Fibroblast of pulmonary artery (primary cell): ENCODE data around the gene DLL4.

Experiments
- DNase-seq: peaks from one replicate; pipeline ENCODE4 v3.0.0-alpha.2; 2010; ENCODE audit warnings: low read depth
- H3K4me3 ChIP-seq: replicated peaks from 2 replicates; pipeline ENCODE4 v1.5.1; 2011; ENCODE audit warnings: low read depth, mild to moderate bottlenecking, control low read depth, low read length, moderate library complexity
- CTCF ChIP-seq: IDR thresholded peaks from 2 replicates; pipeline ENCODE4 v1.5.1; 2011; ENCODE audit warnings: mild to moderate bottlenecking, control low read depth, low read length, inconsistent platforms; ENCODE audit errors: missing control alignments

Gene DLL4

GRCh38 chr15:40891810-40892446 lies 37.2 kb upstream of the DLL4 start:
- DNase-seq, result peak; percentile 62

GRCh38 chr15:40892447-40893012 lies 36.6 kb upstream of the DLL4 start:
- H3K4me3 ChIP-seq, result no peak overlapping the region
- DNase-seq, result no peak
- TF ChIP-seq CTCF, result no peak

More at GRCh38 chr15:40891810-40892446, 37.2 kb upstream of the DLL4 start:
- no peak overlapping the region for H3K4me3 ChIP-seq
- TF ChIP-seq CTCF, result peak; percentile 75

- no peak overlapping the region for H3K4me3 ChIP-seq
- no peak for DNase-seq
- no peak for TF ChIP-seq CTCF
Measured at GRCh38 chr15:40893019-40893670, 36.0 kb upstream of the DLL4 start.

GRCh38 chr15:40893733-40894680 lies 35.1 kb upstream of the DLL4 start, which contains the start of gene VPS18:
TSS of gene VPS18 (plus strand) at chr15:40894450. CDS start at chr15:40894769, 319 bp downstream.
- peak within 1 kb of the TSS; percentile 97 for H3K4me3 ChIP-seq
- peak; percentile 66 for TF ChIP-seq CTCF
- DNase-seq, result peak; percentile 98

GRCh38 chr15:40894681-40895448 lies 34.3 kb upstream of the DLL4 start:
- peak; percentile 78 for DNase-seq
- peak; percentile 60 for TF ChIP-seq CTCF
- peak overlapping the region; percentile 97 for H3K4me3 ChIP-seq

- no peak for TF ChIP-seq CTCF
- no peak overlapping the region for H3K4me3 ChIP-seq
- DNase-seq, result no peak
Measured at GRCh38 chr15:40899536-40900207, 29.5 kb upstream of the DLL4 start.
